B cell (primary cell): ENCODE measurements around the gene OR52M1. TPM values are rescaled to one million over a fixed set of nuclear protein-coding genes. Genes with fewer than 3 reads are reported as not detected.

Source experiments
- ATAC-seq: fragments of 200-7000 bp; cut with Tn5 transposase; one replicate; pipeline ENCODE4 v1.10.0; 2021; ENCODE audit warnings: low read depth, mild to moderate bottlenecking, moderate number of reproducible peaks, moderate library complexity
- CTCF ChIA-PET: fragments of 350-600 bp; sonication (Branson Sonifier 250); formaldehyde crosslinking; loops from one replicate; lab custom pipeline; 2021; ENCODE audit warnings: antibody characterized with exemption, inconsistent platforms; lab: Charles Lee
- POLR2A ChIA-PET: fragments of 350-600 bp; sonication (Branson Sonifier 250); formaldehyde crosslinking; loops from one replicate; lab custom pipeline; 2021; ENCODE audit warnings: antibody characterized with exemption; lab: Charles Lee
- DNase-seq: peaks from one replicate; pipeline ENCODE4 v3.0.0; 2013
- H2AFZ ChIP-seq: 2 replicates; pipeline ENCODE4 v1.6.1; 2012; ENCODE audit warnings: mild to moderate bottlenecking, low read depth, low read length; ENCODE audit not compliant: insufficient read depth, poor library complexity, severe bottlenecking
- H3K27ac ChIP-seq, 2 donors: 1 replicate in 1 of 2; 2 replicates in 1 of 2; pipeline ENCODE4 v1.5.1; 2012 to 2013; ENCODE audit warnings: low read length in 2 of 2, mild to moderate bottlenecking in 2 of 2, moderate library complexity in 1 of 2
- H3K27me3 ChIP-seq, 4 experiments: fragments of 200-600 bp in 1 of 4; sonication (generic) in 1 of 4; replicated peaks in 1 of 4; 1 replicate in 2 of 4; 2 replicates in 2 of 4; pipeline versions ENCODE4 v1.6.1 to v1.7.0; 2013 to 2016; ENCODE audit warnings: low read length in 3 of 4, mild to moderate bottlenecking in 2 of 4, mixed read lengths in 1 of 4, moderate library complexity in 1 of 4; ENCODE audit not compliant: insufficient read depth in 4 of 4, control insufficient read depth in 3 of 4; ENCODE audit errors: control extremely low read depth in 1 of 4
- H3K36me3 ChIP-seq, 2 experiments: replicated peaks in 1 of 2; 1 replicate in 1 of 2; 2 replicates in 1 of 2; pipeline versions ENCODE4 v1.6.1 to v1.7.1; 2013; ENCODE audit warnings: low read length in 1 of 2; ENCODE audit not compliant: insufficient read depth in 2 of 2, control insufficient read depth in 1 of 2; ENCODE audit errors: control extremely low read depth in 1 of 2, extremely low read depth in 1 of 2
- H3K4me1 ChIP-seq, 2 donors: fragments of 200-600 bp in 1 of 2; sonication (generic) in 1 of 2; 1 replicate in 1 of 2; 2 replicates in 1 of 2; pipeline versions ENCODE4 v1.5.1 to v1.6.1; 2013 to 2017; ENCODE audit warnings: low read length in 2 of 2; ENCODE audit not compliant: control insufficient read depth in 2 of 2, insufficient read depth in 2 of 2
- H3K4me2 ChIP-seq: replicated peaks from 2 replicates; pipeline ENCODE3; 2012; ENCODE audit warnings: mild to moderate bottlenecking, low read depth, low read length; ENCODE audit not compliant: poor library complexity, severe bottlenecking
- H3K4me3 ChIP-seq, 5 experiments: fragments of 200-600 bp in 1 of 5; sonication (generic) in 1 of 5; 1 replicate in 3 of 5; 2 replicates in 2 of 5; pipeline versions ENCODE4 v1.5.1 to v1.7.0; 2011 to 2016; ENCODE audit warnings: low read length in 4 of 5, mild to moderate bottlenecking in 4 of 5, low read depth in 2 of 5, control low read depth in 1 of 5, moderate library complexity in 1 of 5; ENCODE audit not compliant: insufficient read depth in 1 of 5; ENCODE audit errors: control extremely low read depth in 1 of 5, extremely low read depth in 1 of 5
- H3K79me2 ChIP-seq: fragments of 200-600 bp; sonication (generic); one replicate; pipeline ENCODE4 v1.6.0; 2016; ENCODE audit warnings: low read length; ENCODE audit not compliant: control insufficient read depth, insufficient read depth
- H3K9ac ChIP-seq: fragments of 200-600 bp; sonication (generic); 2 replicates; pipeline ENCODE4 v1.6.1; 2017; ENCODE audit warnings: mild to moderate bottlenecking, low read length, moderate library complexity
- H3K9me3 ChIP-seq, 3 donors: one replicate each; pipeline versions ENCODE4 v1.6.1 to v1.7.1; 2013; ENCODE audit warnings: low read length in 2 of 3; ENCODE audit not compliant: control insufficient read depth in 2 of 3, insufficient read depth in 1 of 3; ENCODE audit errors: control extremely low read depth in 1 of 3
- H4K20me1 ChIP-seq: 2 replicates; pipeline ENCODE4 v1.6.0; 2012; ENCODE audit warnings: mild to moderate bottlenecking, low read length; ENCODE audit not compliant: insufficient read depth, control insufficient read depth, poor library complexity, severe bottlenecking
- H3K27ac Mint-ChIP-seq: one replicate; pipeline ENCODE4 v1.8.0; 2021; ENCODE audit warnings: mixed read lengths
- H3K27me3 Mint-ChIP-seq: one replicate; pipeline ENCODE4 v1.8.0; 2021; ENCODE audit warnings: mixed read lengths
- H3K4me1 Mint-ChIP-seq: one replicate; pipeline ENCODE4 v1.8.0; 2021; ENCODE audit warnings: mixed read lengths
- H3K4me3 Mint-ChIP-seq: one replicate; pipeline ENCODE4 v1.8.0; 2021; ENCODE audit warnings: mixed read lengths
- H3K9me3 Mint-ChIP-seq: one replicate; pipeline ENCODE4 v1.8.0; 2022; ENCODE audit warnings: mixed read lengths; ENCODE audit not compliant: insufficient read depth
- CTCF ChIP-seq: fragments of 200-600 bp; IDR thresholded peaks from one replicate; pipeline ENCODE4 v1.8.0; 2022; ENCODE audit warnings: antibody characterized with exemption, mild to moderate bottlenecking
- EZH2 ChIP-seq: IDR thresholded peaks from 2 replicates; pipeline ENCODE4 v1.6.1; 2012; ENCODE audit warnings: borderline replicate concordance, low read depth, mild to moderate bottlenecking, moderate library complexity, low read length; ENCODE audit not compliant: insufficient read depth, poor library complexity, severe bottlenecking
- WGBS: methylation state at CpG from one replicate; pipeline ENCODE4 v1.1.5; 2013; ENCODE audit warnings: missing lambda C conversion rate; ENCODE audit not compliant: insufficient coverage; 5-methylcytosine and 5-hydroxymethylcytosine counted together
- intact Hi-C: fragments of 100-400 bp; cut with micrococcal nuclease; formaldehyde crosslinking; loops from one replicate; pipeline ENCODE4 v1.10.0; 2022
- polyA plus RNA-seq: library from polyadenylated mRNA; depleted of rRNA; stranded (reverse); fragments of >200 nt; gene quantifications from 2 replicates; pipeline ENCODE4 v1.2.3, GENCODE V29; 2012
- total RNA-seq, 2 donors: library from RNA; stranded (reverse); fragments of 120-200 nt in 1 of 2; gene quantifications; 1 replicate in 1 of 2; 2 replicates in 1 of 2; pipeline versions ENCODE4 v1.2.3 to v1.2.4, GENCODE V29; 2013 to 2022

Gene OR52M1
- total and polyA plus RNA-seq, 2 donors (not counting 1 experiment from before 2014, with no cell fraction given): not detected

- ATAC-seq: no peak
- no peak overlapping the region for H3K4me3 Mint-ChIP-seq
- H3K9ac ChIP-seq: no peak overlapping the region
- CTCF ChIA-PET: no interaction called here
- 94% methylated on average over 3 of the region's 6 CpGs for WGBS
- H3K36me3 ChIP-seq: no peaks in the 10 kb centered on the region
- H3K4me1 Mint-ChIP-seq: no peaks in the 10 kb centered on the region
- TF ChIP-seq CTCF (no peak), EZH2 (no peak)
- no peak overlapping the region for H3K27ac Mint-ChIP-seq
- H3K4me2 ChIP-seq: no peak overlapping the region
- intact Hi-C loops: no loop called here
- no peaks in the 10 kb centered on the region for H3K79me2 ChIP-seq
- H3K27me3 ChIP-seq: peaks cover 0 to 3% (median 1%) of the 10 kb centered on the region in 4 experiments
- no peaks in the 10 kb centered on the region for H3K9me3 Mint-ChIP-seq
- DNase-seq: no peak
- no peaks in the 10 kb centered on the region for H3K9me3 ChIP-seq
- peaks cover 50% of the 10 kb centered on the region for H3K27me3 Mint-ChIP-seq
- H2AFZ ChIP-seq: no peak overlapping the region
- H3K27ac ChIP-seq: no peak overlapping the region
- H3K4me1 ChIP-seq: no peaks in the 10 kb centered on the region
- POLR2A ChIA-PET: no interaction called here
- H4K20me1 ChIP-seq: no peaks in the 10 kb centered on the region
- H3K4me3 ChIP-seq: no peak overlapping the region
These were observed 33.6 kb downstream of the OR52M1 start for GRCh38 chr11:4578624-4579023.

- no peaks in the 10 kb centered on the region for H3K9me3 Mint-ChIP-seq
- POLR2A ChIA-PET: no interaction called here
- ATAC-seq (no peak), DNase-seq (no peak)
- H3K4me1 ChIP-seq: no peaks in the 10 kb centered on the region
- H3K27ac ChIP-seq: no peak overlapping the region
- no peak for TF ChIP-seq CTCF
- TF ChIP-seq EZH2: no peak
- no peak overlapping the region for H3K27ac Mint-ChIP-seq
- peaks cover 0 to 3% (median 1%) of the 10 kb centered on the region in 4 experiments for H3K27me3 ChIP-seq
- H3K79me2 ChIP-seq: no peaks in the 10 kb centered on the region
- no peak overlapping the region for H3K4me3 Mint-ChIP-seq
- intact Hi-C loops: no loop called here
- H2AFZ ChIP-seq: no peak overlapping the region
- WGBS: 100% methylated on average over 1 of the region's 1 CpG
- H3K27me3 Mint-ChIP-seq: peaks cover 58% of the 10 kb centered on the region
- no peaks in the 10 kb centered on the region for H3K9me3 ChIP-seq
- H3K4me2 ChIP-seq: no peak overlapping the region
- H3K36me3 ChIP-seq: no peaks in the 10 kb centered on the region
- H3K4me1 Mint-ChIP-seq: no peaks in the 10 kb centered on the region
- H3K9ac ChIP-seq: no peak overlapping the region
- no peak overlapping the region for H3K4me3 ChIP-seq
- CTCF ChIA-PET: no interaction called here
- H4K20me1 ChIP-seq: no peaks in the 10 kb centered on the region
These were observed 35.1 kb downstream of the OR52M1 start for GRCh38 chr11:4580124-4580523.
